Activated CD8-positive, alpha-beta T cell treated with anti-CD3 and anti-CD28 coated beads for 36 hours (primary cell): ENCODE measurements around the gene AGBL4. TPM values are rescaled to one million over a fixed set of nuclear protein-coding genes. Genes with fewer than 3 reads are reported as not detected.

Source experiments
- ATAC-seq: fragments of 200-7000 bp; cut with Tn5 transposase; one replicate; pipeline ENCODE4 v1.10.0; 2021; ENCODE audit warnings: mild to moderate bottlenecking, moderate library complexity
- CTCF ChIA-PET: fragments of 350-600 bp; sonication (Branson Sonifier 250); formaldehyde crosslinking; loops from one replicate; lab custom pipeline; 2021; ENCODE audit warnings: antibody characterized with exemption; lab: Charles Lee
- POLR2A ChIA-PET: fragments of 350-600 bp; sonication (Branson Sonifier 250); formaldehyde crosslinking; loops from one replicate; lab custom pipeline; 2021; ENCODE audit warnings: antibody characterized with exemption; lab: Charles Lee
- DNase-seq: peaks from one replicate; pipeline ENCODE4 v3.0.0-alpha.2; 2020
- H3K27ac Mint-ChIP-seq: one replicate; pipeline ENCODE4 v1.8.0; 2021; ENCODE audit warnings: mild to moderate bottlenecking, mixed read lengths
- H3K27me3 Mint-ChIP-seq: one replicate; pipeline ENCODE4 v1.8.0; 2021; ENCODE audit warnings: mixed read lengths
- H3K36me3 Mint-ChIP-seq: one replicate; pipeline ENCODE4 v1.8.0; 2021; ENCODE audit warnings: low read depth, mixed read lengths
- H3K4me1 Mint-ChIP-seq: one replicate; pipeline ENCODE4 v1.8.0; 2021; ENCODE audit warnings: low read depth, mixed read lengths
- H3K4me3 Mint-ChIP-seq: one replicate; pipeline ENCODE4 v1.8.0; 2021; ENCODE audit warnings: mild to moderate bottlenecking, moderate library complexity, mixed read lengths
- H3K9me3 Mint-ChIP-seq: one replicate; pipeline ENCODE4 v1.8.0; 2021; ENCODE audit warnings: mixed read lengths
- CTCF ChIP-seq: fragments of 200-600 bp; IDR thresholded peaks from one replicate; pipeline ENCODE4 v1.8.0; 2022; ENCODE audit warnings: antibody characterized with exemption, mild to moderate bottlenecking
- intact Hi-C: fragments of 100-400 bp; cut with micrococcal nuclease; formaldehyde crosslinking; loops from one replicate; pipeline ENCODE4 v1.10.0; 2022
- total RNA-seq, 2 experiments: library from RNA; stranded (reverse); gene quantifications; one replicate each; pipeline ENCODE4 v1.2.3, GENCODE V29; 2021

Gene AGBL4
- total RNA-seq, 2 experiments from 2014 or later = 0.14 TPM; not detected in 1

- CTCF ChIA-PET = no interaction called here
- no peaks in the 10 kb centered on the region for H3K27me3 Mint-ChIP-seq
- no peak overlapping the region for H3K27ac Mint-ChIP-seq
- DNase-seq (no peak), ATAC-seq (no peak)
- H3K36me3 Mint-ChIP-seq = no peaks in the 10 kb centered on the region
- H3K9me3 Mint-ChIP-seq = peaks cover 9% of the 10 kb centered on the region
- no peak for TF ChIP-seq CTCF
- H3K4me1 Mint-ChIP-seq = no peaks in the 10 kb centered on the region
- no peak overlapping the region for H3K4me3 Mint-ChIP-seq
- POLR2A ChIA-PET = no interaction called here
- intact Hi-C loops = no loop called here
Measured at GRCh38 chr1:49424782-49425181, 599.0 kb downstream of the AGBL4 start.

- no peaks in the 10 kb centered on the region for H3K27me3 Mint-ChIP-seq
- TF ChIP-seq CTCF = no peak
- no peaks in the 10 kb centered on the region for H3K4me1 Mint-ChIP-seq
- ChIA-PET CTCF (no interaction called here), POLR2A (no interaction called here)
- H3K9me3 Mint-ChIP-seq = peaks cover 1% of the 10 kb centered on the region
- H3K4me3 Mint-ChIP-seq = no peak overlapping the region
- DNase-seq = no peak
- H3K27ac Mint-ChIP-seq = no peak overlapping the region
- intact Hi-C loops = no loop called here
- ATAC-seq = no peak
- H3K36me3 Mint-ChIP-seq = no peaks in the 10 kb centered on the region
Measured at GRCh38 chr1:49416758-49417157, 607.0 kb downstream of the AGBL4 start.

GRCh38 chr1:49408346-49408745, 615.4 kb downstream of the AGBL4 start:
- CTCF ChIA-PET = no interaction called here
- Mint-ChIP-seq H3K27me3 (peaks cover 10% of the 10 kb centered on the region), H3K27ac (no peak overlapping the region), H3K4me1 (no peaks in the 10 kb centered on the region), H3K4me3 (no peak overlapping the region), H3K36me3 (no peaks in the 10 kb centered on the region), H3K9me3 (no peaks in the 10 kb centered on the region)
- ATAC-seq (no peak), DNase-seq (no peak)
- TF ChIP-seq CTCF = no peak
- POLR2A ChIA-PET = no interaction called here
- intact Hi-C loops = no loop called here

- intact Hi-C loops = no loop called here
- no peaks in the 10 kb centered on the region for H3K36me3 Mint-ChIP-seq
- no peak for DNase-seq
- no peaks in the 10 kb centered on the region for H3K4me1 Mint-ChIP-seq
- no peak overlapping the region for H3K4me3 Mint-ChIP-seq
- POLR2A ChIA-PET = no interaction called here
- no peak for ATAC-seq
- CTCF ChIA-PET = no interaction called here
- TF ChIP-seq CTCF = no peak
- H3K27me3 Mint-ChIP-seq = no peaks in the 10 kb centered on the region
- peaks cover 14% of the 10 kb centered on the region for H3K9me3 Mint-ChIP-seq
- no peak overlapping the region for H3K27ac Mint-ChIP-seq
Measured at GRCh38 chr1:49397086-49397485, 626.7 kb downstream of the AGBL4 start.

- ATAC-seq (no peak), DNase-seq (no peak)
- Mint-ChIP-seq H3K27ac (no peak overlapping the region), H3K9me3 (peaks cover 2% of the 10 kb centered on the region), H3K4me3 (no peak overlapping the region), H3K27me3 (peaks cover 1% of the 10 kb centered on the region), H3K36me3 (no peaks in the 10 kb centered on the region), H3K4me1 (no peaks in the 10 kb centered on the region)
- intact Hi-C loops = no loop called here
- CTCF ChIA-PET = no interaction called here
- no peak for TF ChIP-seq CTCF
- POLR2A ChIA-PET = no interaction called here
Measured at GRCh38 chr1:49394200-49394599, 629.6 kb downstream of the AGBL4 start.
